Esophagus squamous epithelium (tissue), 5 donors: Measurements from ENCODE around the gene ARFIP1. TPM values are rescaled to one million over a fixed set of nuclear protein-coding genes. Genes with fewer than 3 reads are reported as not detected.

Experiments
- DNase-seq: peaks from one replicate; lab custom pipeline; 2025; lab: John Stamatoyannopoulos, UW
- H3K27ac ChIP-seq, 4 donors: fragments of 200-600 bp; sonication (generic); one replicate each; pipeline ENCODE4 v1.5.1; 2016 to 2019; ENCODE audit warnings: mild to moderate bottlenecking in 1 of 4
- H3K27me3 ChIP-seq, 4 donors: fragments of 200-600 bp; sonication (generic); 1 replicate in 3 of 4; 2 replicates in 1 of 4; pipeline versions ENCODE4 v1.5.1 to v1.6.0; 2017 to 2021; ENCODE audit warnings: antibody characterized with exemption in 1 of 4
- H3K36me3 ChIP-seq, 3 donors: fragments of 200-600 bp; sonication (generic); one replicate each; pipeline ENCODE4 v1.5.1; 2016 to 2019
- H3K4me1 ChIP-seq, 3 donors: fragments of 200-600 bp; sonication (generic); one replicate each; pipeline ENCODE4 v1.5.1; 2017 to 2019
- H3K4me3 ChIP-seq, 4 donors: fragments of 200-600 bp; sonication (generic); 1 replicate in 3 of 4; 2 replicates in 1 of 4; pipeline ENCODE4 v1.5.1; 2016 to 2019; ENCODE audit warnings: mild to moderate bottlenecking in 2 of 4, moderate library complexity in 1 of 4
- H3K9me3 ChIP-seq, 3 donors: fragments of 200-600 bp; sonication (generic); one replicate each; pipeline ENCODE4 v1.5.1; 2016 to 2019
- POLR2A ChIP-seq, 4 donors: fragments of 450-650 bp; IDR thresholded peaks; one replicate each; pipeline ENCODE4 v1.6.1; 2017; ENCODE audit warnings: antibody characterized with exemption in 4 of 4, mild to moderate bottlenecking in 4 of 4, moderate library complexity in 3 of 4
- WGBS, 2 donors: methylation state at CpG; one replicate each; pipeline ENCODE4 v1.1.5; 2018; 5-methylcytosine and 5-hydroxymethylcytosine counted together
- intact Hi-C: fragments of 100-400 bp; cut with DNase I; formaldehyde crosslinking; loops from one replicate; pipeline ENCODE4 v1.15.0; 2022
- total RNA-seq, 4 donors: library from RNA; depleted of rRNA; stranded (reverse); fragments of >200 nt; gene quantifications; one replicate each; pipeline ENCODE4 v1.1.0, GENCODE V29; 2016
- TF ChIP-seq, protein P1 (sequence below), 6 experiments: fragments of 450-650 bp in 4 of 6; fragments of 200-600 bp in 2 of 6; sonication (generic) in 2 of 6; IDR thresholded peaks; one replicate each; pipeline ENCODE4 v1.5.1; 2016 to 2019; ENCODE audit warnings: antibody characterized with exemption in 6 of 6, mild to moderate bottlenecking in 4 of 6, moderate library complexity in 4 of 6
- donor health status: DM: yes; HTN: yes; CAD: no.

Gene ARFIP1
- total RNA-seq, 4 donors from 2014 or later = 21.7 to 34.3 (median 28.0) TPM

DNA sequence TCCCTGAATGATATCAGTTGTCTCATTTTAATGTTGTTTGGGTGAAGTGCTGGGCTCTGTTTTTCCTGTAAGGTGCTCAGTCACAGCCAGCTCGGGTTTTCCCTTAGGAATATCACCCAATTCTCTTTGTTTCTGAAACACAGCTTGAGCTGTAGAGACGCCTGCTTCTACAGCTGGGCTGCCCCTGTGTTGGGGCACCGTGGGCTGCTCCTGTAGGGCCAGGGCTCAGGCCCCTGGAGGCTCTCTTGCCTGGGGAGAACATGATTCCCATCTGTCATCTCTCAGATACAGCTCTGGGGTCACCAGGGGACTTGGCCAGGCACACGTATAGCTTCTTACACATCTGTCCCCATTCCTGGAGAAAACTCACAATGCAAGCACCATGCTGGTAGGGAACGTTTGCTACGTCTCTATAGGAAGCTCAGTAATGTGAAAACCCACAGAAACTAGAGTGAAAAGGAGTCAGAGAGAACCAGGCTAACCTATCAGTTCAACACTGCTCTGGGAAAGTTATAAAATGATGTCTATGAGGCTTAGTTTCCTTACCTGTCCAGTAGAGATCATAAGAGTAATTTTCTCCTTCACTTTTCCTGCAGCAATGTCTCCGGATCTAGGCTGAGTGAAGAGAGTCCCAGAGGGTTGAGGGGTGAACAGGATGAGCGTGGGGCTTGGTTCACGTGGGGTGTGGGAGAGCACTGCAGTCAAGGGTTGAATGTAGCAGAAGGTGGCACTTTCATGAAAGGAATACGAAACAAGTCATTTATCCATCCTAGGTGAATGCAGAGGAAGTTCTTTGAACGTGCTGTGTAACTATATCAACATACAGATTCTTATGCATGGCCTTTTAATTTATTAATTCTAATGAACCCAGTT, 170.9 kb downstream of the ARFIP1 start:
- TF ChIP-seq POLR2A (IDR thresholded peaks at IDR 0.05) = no peak
- TF ChIP-seq, protein P1, sequence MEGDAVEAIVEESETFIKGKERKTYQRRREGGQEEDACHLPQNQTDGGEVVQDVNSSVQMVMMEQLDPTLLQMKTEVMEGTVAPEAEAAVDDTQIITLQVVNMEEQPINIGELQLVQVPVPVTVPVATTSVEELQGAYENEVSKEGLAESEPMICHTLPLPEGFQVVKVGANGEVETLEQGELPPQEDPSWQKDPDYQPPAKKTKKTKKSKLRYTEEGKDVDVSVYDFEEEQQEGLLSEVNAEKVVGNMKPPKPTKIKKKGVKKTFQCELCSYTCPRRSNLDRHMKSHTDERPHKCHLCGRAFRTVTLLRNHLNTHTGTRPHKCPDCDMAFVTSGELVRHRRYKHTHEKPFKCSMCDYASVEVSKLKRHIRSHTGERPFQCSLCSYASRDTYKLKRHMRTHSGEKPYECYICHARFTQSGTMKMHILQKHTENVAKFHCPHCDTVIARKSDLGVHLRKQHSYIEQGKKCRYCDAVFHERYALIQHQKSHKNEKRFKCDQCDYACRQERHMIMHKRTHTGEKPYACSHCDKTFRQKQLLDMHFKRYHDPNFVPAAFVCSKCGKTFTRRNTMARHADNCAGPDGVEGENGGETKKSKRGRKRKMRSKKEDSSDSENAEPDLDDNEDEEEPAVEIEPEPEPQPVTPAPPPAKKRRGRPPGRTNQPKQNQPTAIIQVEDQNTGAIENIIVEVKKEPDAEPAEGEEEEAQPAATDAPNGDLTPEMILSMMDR (IDR thresholded peaks at IDR 0.05) = no peak
- intact Hi-C loops = no loop called here

GRCh38 chr4:152951348-152951747, 171.6 kb downstream of the ARFIP1 start:
- Histone ChIP-seq H3K4me3 (no peak overlapping the region), H3K9me3 (no peaks in the 10 kb centered on the region), H3K27me3 (no peaks in the 10 kb centered on the region), H3K36me3 (peaks cover 0 to 39% (median 0%) of the 10 kb centered on the region in 3 donors), H3K27ac (no peak overlapping the region), H3K4me1 (peaks cover 0 to 3% (median 0%) of the 10 kb centered on the region in 3 donors)
- DNase-seq = no peak
- 74 to 75% methylated on average over 3 of the region's 3 CpGs for WGBS, 2 donors
- intact Hi-C loops = no loop called here
- TF ChIP-seq, protein P1 (IDR thresholded peaks at IDR 0.05) = no peak
- TF ChIP-seq POLR2A (IDR thresholded peaks at IDR 0.05) = no peak

More for the DNA sequence above, 170.9 kb downstream of the ARFIP1 start:
- peaks cover 0 to 37% (median 0%) of the 10 kb centered on the region in 3 donors for H3K36me3 ChIP-seq
- H3K4me1 ChIP-seq = peaks cover 0 to 5% (median 0%) of the 10 kb centered on the region in 3 donors
- H3K4me3 ChIP-seq = no peak overlapping the region
- H3K27ac ChIP-seq = no peak overlapping the region
- 84 to 88% methylated on average over 9 to 10 of the region's 11 CpGs for WGBS, 2 donors
- H3K27me3 ChIP-seq = no peaks in the 10 kb centered on the region
- no peaks in the 10 kb centered on the region for H3K9me3 ChIP-seq
- no peak for DNase-seq

GRCh38 chr4:152953514-152953913, 173.8 kb downstream of the ARFIP1 start:
- peaks cover 0 to 25% (median 3%) of the 10 kb centered on the region in 3 donors for H3K4me1 ChIP-seq
- H3K9me3 ChIP-seq = no peaks in the 10 kb centered on the region
- TF ChIP-seq POLR2A (IDR thresholded peaks at IDR 0.05) = no peak
- TF ChIP-seq, protein P1 (IDR thresholded peaks at IDR 0.05) = no peak
- no peaks in the 10 kb centered on the region for H3K27me3 ChIP-seq
- intact Hi-C loops = no loop called here
- peaks cover 0 to 39% (median 0%) of the 10 kb centered on the region in 3 donors for H3K36me3 ChIP-seq
- WGBS, 2 donors = 79 to 88% methylated on average over 3 of the region's 3 CpGs
- no peak overlapping the region for H3K4me3 ChIP-seq
- H3K27ac ChIP-seq = no peak overlapping the region
- DNase-seq = no peak

DNA sequence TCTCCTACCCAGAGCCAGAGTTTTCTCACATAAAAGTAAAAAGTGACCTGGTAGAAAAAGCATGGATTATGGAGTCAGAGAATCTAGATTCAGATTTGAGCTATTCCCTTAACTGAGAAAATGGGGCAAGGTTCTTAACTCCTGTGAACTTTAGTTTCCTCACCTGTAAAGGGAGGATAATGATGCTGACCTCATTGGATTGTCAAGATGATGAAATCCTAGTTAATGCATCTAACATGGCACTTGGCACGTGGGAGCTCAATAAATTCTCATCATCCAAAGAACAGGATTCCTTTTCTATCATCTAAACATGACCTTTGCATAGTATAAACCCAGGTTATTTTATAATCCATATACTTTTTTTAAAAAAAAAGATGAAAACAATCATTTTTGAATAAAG, 175.0 kb downstream of the ARFIP1 start:
- TF ChIP-seq, protein P1 (IDR thresholded peaks at IDR 0.05) = no peak
- no peak for TF ChIP-seq POLR2A (IDR thresholded peaks at IDR 0.05)
- no peaks in the 10 kb centered on the region for H3K27me3 ChIP-seq
- intact Hi-C loops = no loop called here
- DNase-seq = no peak
- peaks cover 0 to 26% (median 3%) of the 10 kb centered on the region in 3 donors for H3K4me1 ChIP-seq
- H3K9me3 ChIP-seq = no peaks in the 10 kb centered on the region
- peaks cover 0 to 31% (median 0%) of the 10 kb centered on the region in 3 donors for H3K36me3 ChIP-seq
- 88 to 90% methylated on average over 1 of the region's 1 CpG for WGBS, 2 donors
- no peak overlapping the region for H3K27ac ChIP-seq
- no peak overlapping the region for H3K4me3 ChIP-seq

GRCh38 chr4:152956147-152956546, 176.4 kb downstream of the ARFIP1 start:
- H3K4me3 ChIP-seq = no peak overlapping the region
- DNase-seq = no peak
- peaks cover 0 to 31% (median 0%) of the 10 kb centered on the region in 3 donors for H3K36me3 ChIP-seq
- peak overlapping the region in 2 of 4 donors; percentile 56 to 66 for H3K27ac ChIP-seq
- H3K27me3 ChIP-seq = peaks cover 0 to 2% (median 0%) of the 10 kb centered on the region in 4 donors
- TF ChIP-seq, protein P1 (IDR thresholded peaks at IDR 0.05) = no peak
- H3K4me1 ChIP-seq = peaks cover 0 to 30% (median 6%) of the 10 kb centered on the region in 3 donors
- 55% methylated on average over 2 of the region's 2 CpGs for WGBS, 2 donors
- no peaks in the 10 kb centered on the region for H3K9me3 ChIP-seq
- intact Hi-C loops = no loop called here
